Activated naive CD8-positive, alpha-beta T cell treated with anti-CD3 and anti-CD28 coated beads, Interleukin-2, amount 50 U/mL, for 16 hours (primary cell): ENCODE results near the gene TMEM143.
"Not testable (repeated sequence)": the region's sequence is repeated elsewhere in the genome, so short reads cannot be mapped to it uniquely, and the experiment has no call there.

Experiments used
- DNase-seq: peaks from one replicate; pipeline ENCODE4 v3.0.0-alpha.2; 2020; ENCODE audit warnings: low read depth, low spot score

The TMEM143 gene

GRCh38 chr19:48363810-48364597, at the start of gene TMEM143, which contains the start of gene SYNGR4:
TSS of gene TMEM143 (minus strand) at chr19:48363940. CDS start at chr19:48363920, 20 bp downstream.
TSS of gene SYNGR4 (plus strand) at chr19:48364367. CDS start at chr19:48365843, 1,476 bp downstream.
- peak; percentile 90 for DNase-seq

- no peak for DNase-seq
These were observed 42.1 kb upstream of the TMEM143 start for GRCh38 chr19:48405850-48406249.

GRCh38 chr19:48405010-48405659, 41.4 kb upstream of the TMEM143 start:
- no peak for DNase-seq

- no peak for DNase-seq
These were observed 39.9 kb upstream of the TMEM143 start for GRCh38 chr19:48403606-48404005.

- no peak for DNase-seq
These were observed 37.5 kb upstream of the TMEM143 start for GRCh38 chr19:48401287-48401686.

GRCh38 chr19:48400018-48400742, 36.4 kb upstream of the TMEM143 start:
- no peak for DNase-seq

- peak; percentile 61 for DNase-seq
These were observed 34.9 kb upstream of the TMEM143 start for GRCh38 chr19:48398375-48399235.

- DNase-seq: no peak
These were observed 34.3 kb upstream of the TMEM143 start for GRCh38 chr19:48398102-48398374.

- no peak for DNase-seq
These were observed 33.7 kb upstream of the TMEM143 start for GRCh38 chr19:48397263-48398101.

- DNase-seq: no peak
These were observed 33.1 kb upstream of the TMEM143 start for GRCh38 chr19:48396824-48397176.

- no peak for DNase-seq
These were observed 32.5 kb upstream of the TMEM143 start for GRCh38 chr19:48396016-48396823.

GRCh38 chr19:48395499-48395898, 31.8 kb upstream of the TMEM143 start:
- no peak for DNase-seq

GRCh38 chr19:48395170-48395455, 31.4 kb upstream of the TMEM143 start:
- DNase-seq: no peak

- no peak for DNase-seq
These were observed 30.8 kb upstream of the TMEM143 start for GRCh38 chr19:48394331-48395169.

GRCh38 chr19:48393559-48394330, 30.0 kb upstream of the TMEM143 start, which contains the start of gene GRIN2D:
TSS of gene GRIN2D (plus strand) at chr19:48393668. CDS start at chr19:48398393, 4,725 bp downstream.
- DNase-seq: no peak

GRCh38 chr19:48392860-48393558, 29.3 kb upstream of the TMEM143 start:
- DNase-seq: no peak

GRCh38 chr19:48392006-48392344, 28.2 kb upstream of the TMEM143 start:
- not testable (repeated sequence) for DNase-seq
